PC-9 (cell line): ENCODE results near the gene HOXB3. TPM values are rescaled to one million over a fixed set of nuclear protein-coding genes. Genes with fewer than 3 reads are reported as not detected.

Source experiments
- BruUV-seq: library from RNA; stranded (reverse); fragments of 400-500 nt; replicated peaks from 2 replicates; lab custom pipeline; 2021; lab: Mats Ljungman, UMichigan
- CTCF ChIA-PET: fragments of 300-600 bp; sonication (Branson Sonifier 250); formaldehyde crosslinking; loops from one replicate; lab custom pipeline; 2022; ENCODE audit warnings: antibody characterized with exemption; lab: Charles Lee
- POLR2A ChIA-PET: fragments of 300-600 bp; sonication (Branson Sonifier 250); formaldehyde crosslinking; loops from one replicate; lab custom pipeline; 2022; ENCODE audit warnings: antibody characterized with exemption; ENCODE audit not compliant: unreplicated experiment; lab: Charles Lee
- DNase-seq, 2 experiments: peaks; one replicate each; pipeline versions ENCODE4 v3.0.0 to v3.0.0-alpha.2; 2015 to 2022; ENCODE audit warnings: mixed read lengths in 1 of 2
- H2AFZ ChIP-seq: fragments of 200-600 bp; sonication (generic); 2 replicates; pipeline ENCODE4 v1.8.1; 2017; ENCODE audit warnings: antibody characterized with exemption
- H3F3A ChIP-seq: fragments of 200-600 bp; sonication (generic); 2 replicates; pipeline ENCODE4 v1.8.1; 2017; ENCODE audit warnings: antibody characterized with exemption, mild to moderate bottlenecking, low read depth; ENCODE audit not compliant: insufficient read depth
- H3K27ac ChIP-seq: fragments of 200-600 bp; sonication (generic); 2 replicates; pipeline ENCODE4 v1.6.1; 2016; ENCODE audit warnings: mixed run types
- H3K27me3 ChIP-seq: fragments of 200-600 bp; sonication (generic); 2 replicates; pipeline ENCODE4 v1.6.1; 2016; ENCODE audit warnings: low read depth, mixed run types; ENCODE audit not compliant: insufficient read depth
- H3K36me3 ChIP-seq: fragments of 200-600 bp; sonication (generic); 2 replicates; pipeline ENCODE4 v1.6.1; 2016; ENCODE audit warnings: low read depth, mixed run types
- H3K4me1 ChIP-seq: fragments of 200-600 bp; sonication (generic); replicated peaks from 2 replicates; pipeline ENCODE4 v1.6.1; 2016; ENCODE audit warnings: mixed run types; ENCODE audit not compliant: insufficient read depth
- H3K4me2 ChIP-seq: fragments of 200-600 bp; sonication (generic); 2 replicates; pipeline ENCODE4 v1.6.1; 2017; ENCODE audit warnings: mixed run types
- H3K4me3 ChIP-seq: fragments of 200-600 bp; sonication (generic); 2 replicates; pipeline ENCODE4 v1.6.1; 2016; ENCODE audit warnings: mixed run types
- H3K79me2 ChIP-seq: fragments of 200-600 bp; sonication (generic); 2 replicates; pipeline ENCODE4 v1.6.1; 2017; ENCODE audit warnings: low read depth, mixed run types
- H3K9me2 ChIP-seq: fragments of 200-600 bp; sonication (generic); 2 replicates; pipeline ENCODE4 v1.8.1; 2017; ENCODE audit warnings: mild to moderate bottlenecking; ENCODE audit not compliant: insufficient read depth
- H3K9me3 ChIP-seq: fragments of 200-600 bp; sonication (generic); 2 replicates; pipeline ENCODE4 v1.8.1; 2016; ENCODE audit warnings: low read depth; ENCODE audit not compliant: insufficient read depth
- H4K20me1 ChIP-seq: fragments of 200-600 bp; sonication (generic); 2 replicates; pipeline ENCODE4 v1.8.1; 2017; ENCODE audit not compliant: insufficient read depth
- EZH2 ChIP-seq: fragments of 200-600 bp; sonication (generic); IDR thresholded peaks from 2 replicates; pipeline ENCODE4 v1.8.0; 2017; ENCODE audit warnings: antibody characterized with exemption, low read depth
- intact Hi-C: fragments of 100-400 bp; cut with micrococcal nuclease; formaldehyde crosslinking; loops from one replicate; pipeline ENCODE4 v1.10.0; 2022; ENCODE audit not compliant: unreplicated experiment
- total RNA-seq: library from RNA; stranded (reverse); gene quantifications from 2 replicates; pipeline ENCODE4 v1.2.3, GENCODE V29; 2021
- TF ChIP-seq, protein P1 (sequence below): fragments of 200-600 bp; sonication (generic); conservative IDR thresholded peaks from 2 replicates; pipeline ENCODE4 v1.6.1; 2017; ENCODE audit warnings: mixed run types, antibody characterized with exemption, mild to moderate bottlenecking, moderate library complexity

The HOXB3 gene
- total RNA-seq, 1 experiment from 2014 or later: 19.1 TPM

DNA sequence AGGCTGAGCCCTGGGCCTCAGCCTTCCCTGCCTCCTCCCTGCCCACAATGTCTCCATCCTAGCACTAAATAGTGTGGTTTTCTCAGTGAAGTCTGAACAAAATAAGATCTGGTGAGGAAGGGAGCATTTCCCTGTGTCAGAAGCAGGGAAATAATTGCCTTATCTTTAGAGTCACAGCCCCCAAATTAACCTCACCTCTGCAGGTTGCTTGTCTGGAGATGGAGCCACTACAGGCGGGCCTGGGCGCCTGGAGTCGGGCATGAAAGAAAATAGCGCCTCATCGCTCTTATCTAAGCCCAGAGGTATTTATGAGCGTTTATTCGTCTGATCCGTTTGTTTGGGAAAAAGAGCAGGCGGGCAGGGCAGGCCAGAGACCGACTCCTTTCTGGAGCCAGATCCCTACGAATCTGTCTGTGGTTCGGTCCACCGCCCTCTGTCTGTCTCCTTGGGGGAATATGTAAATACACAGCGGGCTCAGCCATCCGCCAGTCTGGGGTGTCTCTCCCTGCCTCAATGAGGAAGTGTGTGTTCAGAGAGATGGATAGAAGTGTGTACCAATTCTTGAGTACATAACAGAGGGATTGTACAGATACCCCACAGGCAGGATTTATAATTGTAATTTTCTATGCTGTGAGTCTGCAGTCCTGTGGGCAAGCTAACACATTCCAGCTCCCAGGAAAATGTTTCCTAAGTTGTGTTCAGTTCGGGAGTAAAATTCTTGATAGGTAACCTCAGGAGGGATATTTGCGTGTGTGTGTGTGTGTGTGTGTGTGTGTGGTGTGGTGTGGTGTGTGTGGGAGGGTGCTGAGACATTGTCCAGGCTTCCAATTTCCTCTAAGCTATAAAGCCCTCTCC lies 10.4 kb upstream of the HOXB3 start:
- no peak for DNase-seq
- no peak overlapping the region for H3K4me3 ChIP-seq
- peaks cover 79% of the 10 kb centered on the region for H3K79me2 ChIP-seq
- 0 out of 2 replicates have a peak, but pooled peaks cover under 1% of the 10 kb centered on the region for H3K36me3 ChIP-seq
- H3K27ac ChIP-seq: no peak overlapping the region
- H3K9me2 ChIP-seq: no peaks in the 10 kb centered on the region
- CTCF ChIA-PET: interaction anchor here (0.7 kb wide), 1 partner anchor 113 kb away, joined by 4 read pairs; no protein-coding TSS in a partner anchor
- POLR2A ChIA-PET: no interaction called here
- H3K9me3 ChIP-seq: no peaks in the 10 kb centered on the region
- no peak overlapping the region for H2AFZ ChIP-seq
- H3K4me1 ChIP-seq: peaks cover 15% of the 10 kb centered on the region
- intact Hi-C loops: no loop called here
- TF ChIP-seq, protein P1, sequence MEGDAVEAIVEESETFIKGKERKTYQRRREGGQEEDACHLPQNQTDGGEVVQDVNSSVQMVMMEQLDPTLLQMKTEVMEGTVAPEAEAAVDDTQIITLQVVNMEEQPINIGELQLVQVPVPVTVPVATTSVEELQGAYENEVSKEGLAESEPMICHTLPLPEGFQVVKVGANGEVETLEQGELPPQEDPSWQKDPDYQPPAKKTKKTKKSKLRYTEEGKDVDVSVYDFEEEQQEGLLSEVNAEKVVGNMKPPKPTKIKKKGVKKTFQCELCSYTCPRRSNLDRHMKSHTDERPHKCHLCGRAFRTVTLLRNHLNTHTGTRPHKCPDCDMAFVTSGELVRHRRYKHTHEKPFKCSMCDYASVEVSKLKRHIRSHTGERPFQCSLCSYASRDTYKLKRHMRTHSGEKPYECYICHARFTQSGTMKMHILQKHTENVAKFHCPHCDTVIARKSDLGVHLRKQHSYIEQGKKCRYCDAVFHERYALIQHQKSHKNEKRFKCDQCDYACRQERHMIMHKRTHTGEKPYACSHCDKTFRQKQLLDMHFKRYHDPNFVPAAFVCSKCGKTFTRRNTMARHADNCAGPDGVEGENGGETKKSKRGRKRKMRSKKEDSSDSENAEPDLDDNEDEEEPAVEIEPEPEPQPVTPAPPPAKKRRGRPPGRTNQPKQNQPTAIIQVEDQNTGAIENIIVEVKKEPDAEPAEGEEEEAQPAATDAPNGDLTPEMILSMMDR: no peak
- no peak for TF ChIP-seq EZH2
- no peak overlapping the region for H3K4me2 ChIP-seq
- BruUV-seq: no TSS peak
- H3K27me3 ChIP-seq: no peaks in the 10 kb centered on the region
- H3F3A ChIP-seq: peaks cover 22% of the 10 kb centered on the region; the same call in 1 of the 2 replicates
- H4K20me1 ChIP-seq: peaks cover 41% of the 10 kb centered on the region

DNA sequence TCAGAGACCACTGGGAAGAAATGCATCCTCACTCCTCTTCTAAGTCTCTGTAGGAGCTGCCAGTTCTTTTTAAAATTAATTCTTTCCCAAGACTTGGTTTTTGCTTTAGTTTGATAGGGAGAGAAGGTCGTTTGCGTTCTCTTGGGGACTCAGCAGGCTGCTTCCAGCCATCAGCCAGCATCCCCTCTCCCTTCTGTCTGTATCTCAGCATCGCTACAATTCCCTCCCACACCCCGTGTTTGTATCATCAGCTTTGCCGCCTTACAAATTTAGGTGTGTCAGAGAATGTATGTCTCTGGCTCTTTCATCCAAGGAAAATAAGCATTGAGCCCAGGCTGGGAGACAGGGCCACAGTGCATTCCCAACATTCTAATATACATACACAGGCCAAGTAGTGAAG lies 9.3 kb upstream of the HOXB3 start:
- CTCF ChIA-PET: no interaction called here
- Histone ChIP-seq H3K36me3 (0 out of 2 replicates have a peak, but pooled peaks cover 7% of the 10 kb centered on the region), H3K9me2 (no peaks in the 10 kb centered on the region), H3F3A (peaks cover 14% of the 10 kb centered on the region; the same call in 1 of the 2 replicates), H3K9me3 (no peaks in the 10 kb centered on the region), H4K20me1 (peaks cover 41% of the 10 kb centered on the region), H3K4me3 (no peak overlapping the region), H3K79me2 (peaks cover 77% of the 10 kb centered on the region), H3K4me2 (no peak overlapping the region), H2AFZ (no peak overlapping the region), H3K4me1 (peaks cover 10% of the 10 kb centered on the region), H3K27ac (no peak overlapping the region), H3K27me3 (no peaks in the 10 kb centered on the region)
- no peak for DNase-seq
- BruUV-seq: no TSS peak
- POLR2A ChIA-PET: no interaction called here
- intact Hi-C loops: no loop called here
- TF ChIP-seq EZH2: no peak
- TF ChIP-seq, protein P1: no peak

DNA sequence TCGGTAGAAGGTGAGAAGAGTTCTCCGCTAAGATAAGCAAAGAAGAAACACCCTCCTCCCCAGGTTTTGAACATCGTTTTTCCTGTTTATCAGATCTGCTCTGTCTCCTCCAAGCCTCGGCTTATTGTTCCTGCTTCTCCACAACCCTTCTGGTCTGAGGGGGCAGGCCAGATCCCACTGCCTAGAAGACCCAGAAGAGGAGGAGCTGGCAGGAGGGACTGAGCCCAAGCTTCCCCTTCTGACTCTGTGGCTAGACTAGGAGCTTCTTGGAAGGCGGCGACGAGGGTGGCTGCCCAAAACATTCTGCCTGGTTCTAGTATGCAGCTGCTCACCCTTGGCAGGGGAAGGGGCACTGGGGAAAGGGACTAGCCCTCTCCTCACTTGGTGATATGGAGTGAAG lies 8.7 kb upstream of the HOXB3 start:
- no peaks in the 10 kb centered on the region for H3K9me3 ChIP-seq
- no peak for DNase-seq
- H3K36me3 ChIP-seq: 0 out of 2 replicates have a peak, but pooled peaks cover 7% of the 10 kb centered on the region
- no peak overlapping the region for H2AFZ ChIP-seq
- CTCF ChIA-PET: no interaction called here
- H4K20me1 ChIP-seq: peaks cover 41% of the 10 kb centered on the region
- no peak overlapping the region for H3K4me2 ChIP-seq
- POLR2A ChIA-PET: no interaction called here
- BruUV-seq: no TSS peak
- TF ChIP-seq, protein P1: no peak
- TF ChIP-seq EZH2: no peak
- no peak overlapping the region for H3K4me3 ChIP-seq
- H3K27ac ChIP-seq: no peak overlapping the region
- no peaks in the 10 kb centered on the region for H3K27me3 ChIP-seq
- intact Hi-C loops: no loop called here
- peaks cover 10% of the 10 kb centered on the region for H3K4me1 ChIP-seq
- H3F3A ChIP-seq: peaks cover 7% of the 10 kb centered on the region; the same call in 1 of the 2 replicates
- H3K79me2 ChIP-seq: peaks cover 71% of the 10 kb centered on the region
- no peaks in the 10 kb centered on the region for H3K9me2 ChIP-seq
